CD14-positive monocyte (primary cell): ENCODE results near the gene PCARE. TPM values are rescaled to one million over a fixed set of nuclear protein-coding genes. Genes with fewer than 3 reads are reported as not detected.

Source experiments
- DNase-seq, 3 donors: peaks; one replicate each; pipeline ENCODE4 v3.0.0-alpha.2; 2011 to 2022
- H2AFZ ChIP-seq: 2 replicates; pipeline ENCODE4 v1.6.0; 2012; ENCODE audit warnings: mild to moderate bottlenecking, low read depth, low read length, inconsistent platforms; ENCODE audit not compliant: insufficient read depth, poor library complexity, severe bottlenecking
- H3K27ac ChIP-seq, 2 donors: 1 replicate in 1 of 2; 2 replicates in 1 of 2; pipeline ENCODE4 v1.5.1; 2012 to 2013; ENCODE audit warnings: low read length in 2 of 2, control low read depth in 1 of 2, inconsistent platforms in 1 of 2, low read depth in 1 of 2, mild to moderate bottlenecking in 1 of 2
- H3K27me3 ChIP-seq, 2 donors: one replicate each; pipeline versions ENCODE4 v1.6.0 to v1.6.1; 2011 to 2013; ENCODE audit warnings: low read length in 2 of 2; ENCODE audit not compliant: control insufficient read depth in 2 of 2, insufficient read depth in 2 of 2
- H3K36me3 ChIP-seq, 2 donors: replicated peaks in 1 of 2; 1 replicate in 1 of 2; 2 replicates in 1 of 2; pipeline versions ENCODE4 v1.5.1 to v1.6.1; 2012 to 2013; ENCODE audit warnings: low read length in 2 of 2, control low read depth in 1 of 2, inconsistent platforms in 1 of 2, mild to moderate bottlenecking in 1 of 2; ENCODE audit not compliant: insufficient read depth in 2 of 2, control insufficient read depth in 1 of 2
- H3K4me1 ChIP-seq, 2 donors: 1 replicate in 1 of 2; 2 replicates in 1 of 2; pipeline versions ENCODE4 v1.5.1 to v1.6.1; 2012 to 2013; ENCODE audit warnings: low read length in 2 of 2, control low read depth in 1 of 2, inconsistent platforms in 1 of 2, mild to moderate bottlenecking in 1 of 2, moderate library complexity in 1 of 2; ENCODE audit not compliant: insufficient read depth in 2 of 2, control insufficient read depth in 1 of 2
- H3K4me2 ChIP-seq: replicated peaks from 2 replicates; pipeline ENCODE3; 2012; ENCODE audit warnings: low read length, moderate library complexity, mild to moderate bottlenecking; ENCODE audit not compliant: poor library complexity, severe bottlenecking; ENCODE audit errors: extremely low read depth
- H3K4me3 ChIP-seq, 3 experiments: fragments of 200-600 bp in 1 of 3; sonication (generic) in 1 of 3; replicated peaks in 1 of 3; 1 replicate in 2 of 3; 2 replicates in 1 of 3; pipeline ENCODE4 v1.5.1; 2011 to 2013; ENCODE audit warnings: low read length in 3 of 3, mild to moderate bottlenecking in 3 of 3, control low read depth in 2 of 3, low read depth in 2 of 3, inconsistent platforms in 1 of 3, moderate library complexity in 1 of 3
- H3K79me2 ChIP-seq: 2 replicates; pipeline ENCODE4 v1.6.0; 2012; ENCODE audit warnings: mild to moderate bottlenecking, control low read depth, inconsistent platforms, low read length, moderate library complexity; ENCODE audit not compliant: insufficient read depth
- H3K9ac ChIP-seq: 2 replicates; pipeline ENCODE4 v1.6.0; 2017; ENCODE audit warnings: low read length, mild to moderate bottlenecking; ENCODE audit not compliant: insufficient read depth, poor library complexity, severe bottlenecking
- H3K9me3 ChIP-seq, 2 donors: replicated peaks in 1 of 2; 1 replicate in 1 of 2; 2 replicates in 1 of 2; pipeline versions ENCODE4 v1.5.1 to v1.6.1; 2012 to 2013; ENCODE audit warnings: low read length in 2 of 2, control low read depth in 1 of 2; ENCODE audit not compliant: control insufficient read depth in 1 of 2, insufficient read depth in 1 of 2
- H4K20me1 ChIP-seq: 2 replicates; pipeline ENCODE4 v1.6.0; 2012; ENCODE audit warnings: mild to moderate bottlenecking, low read length, control low read depth, moderate library complexity; ENCODE audit not compliant: insufficient read depth
- H3K27ac Mint-ChIP-seq, 7 donors: one replicate each; pipeline ENCODE4 v1.8.0; 2020; ENCODE audit warnings: mild to moderate bottlenecking in 7 of 7, mixed read lengths in 7 of 7, moderate library complexity in 6 of 7, inconsistent platforms in 2 of 7
- H3K27me3 Mint-ChIP-seq, 3 donors: one replicate each; pipeline ENCODE4 v1.8.0; 2021 to 2022; ENCODE audit warnings: low read depth in 3 of 3, mild to moderate bottlenecking in 3 of 3, mixed read lengths in 3 of 3, moderate library complexity in 3 of 3, inconsistent platforms in 1 of 3
- H3K36me3 Mint-ChIP-seq, 2 donors: one replicate each; pipeline ENCODE4 v1.8.0; 2020; ENCODE audit warnings: mixed read lengths in 2 of 2, inconsistent platforms in 1 of 2, mild to moderate bottlenecking in 1 of 2
- H3K4me1 Mint-ChIP-seq: one replicate; pipeline ENCODE4 v1.8.0; 2020; ENCODE audit warnings: mild to moderate bottlenecking, mixed read lengths
- H3K4me3 Mint-ChIP-seq, 2 donors: one replicate each; pipeline ENCODE4 v1.8.0; 2020; ENCODE audit warnings: mild to moderate bottlenecking in 2 of 2, mixed read lengths in 2 of 2, moderate library complexity in 1 of 2
- H3K9me3 Mint-ChIP-seq, 7 donors: one replicate each; pipeline ENCODE4 v1.8.0; 2020 to 2022; ENCODE audit warnings: mixed read lengths in 7 of 7, mild to moderate bottlenecking in 6 of 7, moderate library complexity in 6 of 7, inconsistent platforms in 2 of 7
- CTCF ChIP-seq: fragments of 200-600 bp; IDR thresholded peaks from one replicate; pipeline ENCODE4 v1.8.0; 2022; ENCODE audit warnings: antibody characterized with exemption, mild to moderate bottlenecking
- WGBS: methylation state at CpG from one replicate; pipeline ENCODE4 v1.1.5; 2013; ENCODE audit warnings: missing lambda C conversion rate; ENCODE audit not compliant: insufficient coverage; 5-methylcytosine and 5-hydroxymethylcytosine counted together
- intact Hi-C, 2 donors: fragments of 100-400 bp; cut with micrococcal nuclease; formaldehyde crosslinking; loops; one replicate each; pipeline versions ENCODE4 v1.15.0 to v1.15.1; 2023
- polyA plus RNA-seq, 3 donors: library from polyadenylated mRNA; depleted of rRNA in 1 of 3; unstranded in 2 of 3; stranded (reverse) in 1 of 3; fragments of 300-500 nt in 2 of 3; fragments of >200 nt in 1 of 3; fragmentation: Illumina TruSeq in 2 of 3; gene quantifications; 1 replicate in 2 of 3; 2 replicates in 1 of 3; pipeline ENCODE4 v1.2.3, GENCODE V29; 2012 to 2021

PCARE gene
- polyA plus RNA-seq, 3 donors: not detected

DNA sequence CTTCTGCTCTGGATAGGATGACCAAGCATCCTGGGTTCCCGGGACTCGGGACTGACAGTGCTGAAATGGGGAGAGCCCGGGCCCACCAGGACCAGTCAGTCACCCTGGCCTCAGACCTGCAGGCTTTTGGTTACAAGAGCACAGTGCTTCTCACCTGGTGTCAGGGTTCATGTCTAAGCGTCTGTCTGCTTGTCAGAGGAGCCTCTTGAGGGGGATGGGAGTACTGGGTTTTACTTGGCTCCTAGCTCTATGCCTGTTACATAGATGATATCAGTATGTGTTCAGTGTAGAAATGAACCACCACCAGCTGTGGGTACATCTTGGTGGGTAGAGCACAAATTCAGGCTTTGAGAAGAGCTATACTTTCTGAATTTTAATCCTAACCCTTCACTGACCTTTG, 29.9 kb downstream of the PCARE start:
- Histone ChIP-seq H2AFZ (no peak overlapping the region), H3K36me3 (no peaks in the 10 kb centered on the region), H3K4me1 (no peaks in the 10 kb centered on the region), H3K9ac (no peak overlapping the region), H3K27me3 (no peaks in the 10 kb centered on the region), H3K4me2 (no peak overlapping the region), H3K4me3 (no peak overlapping the region), H3K9me3 (no peaks in the 10 kb centered on the region), H3K27ac (no peak overlapping the region), H3K79me2 (no peaks in the 10 kb centered on the region), H4K20me1 (no peaks in the 10 kb centered on the region)
- Mint-ChIP-seq H3K27me3 (peaks cover 0 to 8% (median 2%) of the 10 kb centered on the region in 3 donors), H3K27ac (no peak overlapping the region), H3K4me1 (no peaks in the 10 kb centered on the region), H3K4me3 (no peak overlapping the region), H3K9me3 (no peaks in the 10 kb centered on the region), H3K36me3 (no peaks in the 10 kb centered on the region)
- no peak for DNase-seq
- intact Hi-C loops: no loop called here
- no peak for TF ChIP-seq CTCF
- WGBS: 98% methylated on average over 4 of the region's 4 CpGs

GRCh38 chr2:29042561-29043075, 31.7 kb downstream of the PCARE start:
- no peak for DNase-seq
- intact Hi-C loops: no loop called here
- Histone ChIP-seq H3K9ac (no peak overlapping the region), H3K27ac (no peak overlapping the region), H3K79me2 (no peaks in the 10 kb centered on the region), H3K36me3 (no peaks in the 10 kb centered on the region), H3K4me3 (no peak overlapping the region), H2AFZ (no peak overlapping the region), H3K4me1 (no peaks in the 10 kb centered on the region), H3K4me2 (no peak overlapping the region), H3K27me3 (no peaks in the 10 kb centered on the region), H4K20me1 (no peaks in the 10 kb centered on the region), H3K9me3 (no peaks in the 10 kb centered on the region)
- no peaks in the 10 kb centered on the region for H3K9me3 Mint-ChIP-seq
- H3K27me3 Mint-ChIP-seq: peaks cover 0 to 7% (median 4%) of the 10 kb centered on the region in 3 donors
- H3K27ac Mint-ChIP-seq: no peak overlapping the region
- no peaks in the 10 kb centered on the region for H3K36me3 Mint-ChIP-seq
- no peaks in the 10 kb centered on the region for H3K4me1 Mint-ChIP-seq
- TF ChIP-seq CTCF: no peak
- no peak overlapping the region for H3K4me3 Mint-ChIP-seq
- 82% methylated on average over 7 of the region's 9 CpGs for WGBS
